K562 (cell line): ENCODE data around the gene GRIK2. TPM values are rescaled to one million over a fixed set of nuclear protein-coding genes. Genes with fewer than 3 reads are reported as not detected.
"Not testable (repeated sequence)": the region's sequence is repeated elsewhere in the genome, so short reads cannot be mapped to it uniquely, and the experiment has no call there.

Experiments
- ATAC-seq: fragments of 200-7000 bp; cut with Tn5 transposase; 3 replicates; pipeline ENCODE4 v1.9.1; 2020; ENCODE audit warnings: moderate library complexity
- BruUV-seq: library from RNA; stranded (reverse); fragments of 400-500 nt; replicated peaks from 2 replicates; lab custom pipeline; 2021; lab: Mats Ljungman, UMichigan
- CTCF ChIA-PET: fragments of 300-600 bp; formaldehyde crosslinking; extraction: SDS; loops from one replicate; lab custom pipeline; 2021; ENCODE audit warnings: low intra/inter-chr PET ratio; lab: Yijun Ruan, JAX
- POLR2A ChIA-PET: fragments of 300-600, 350-650 bp; sonication (Branson Sonifier 250); formaldehyde crosslinking; extraction: SDS; loops from one replicate; lab custom pipeline; 2021; ENCODE audit warnings: antibody characterized with exemption, inconsistent platforms; lab: Yijun Ruan, JAX
- DNase-seq, 4 experiments: peaks; one replicate each; pipeline versions ENCODE4 v3.0.0 to v3.0.0-alpha.2; 2011 to 2018; ENCODE audit warnings: low spot score in 3 of 4, mixed read lengths in 3 of 4; ENCODE audit errors: extremely low read depth in 1 of 4
- FAIRE-seq: peaks from 2 replicates; lab custom pipeline; 2011; peaks lifted over from hg19 to GRCh38; lab: Jason Lieb, UNC
- H2AFZ ChIP-seq: 2 replicates; pipeline ENCODE4 v1.6.0; 2011; ENCODE audit warnings: low read depth, low read length, control low read depth, inconsistent platforms
- H3K27ac ChIP-seq: fragments of 200-600 bp; 3 replicates; pipeline ENCODE4 v1.8.0; 2011; ENCODE audit warnings: low read depth, mild to moderate bottlenecking, control low read depth, inconsistent platforms, low read length, moderate library complexity, mixed read lengths; ENCODE audit errors: extremely low read depth
- H3K27me3 ChIP-seq, 2 experiments: fragments of 300-600 bp in 1 of 2; 2 replicates in 1 of 2; 3 replicates in 1 of 2; pipeline versions ENCODE4 v1.6.0 to v1.8.0; 2011; ENCODE audit warnings: inconsistent platforms in 2 of 2, low read length in 2 of 2, mild to moderate bottlenecking in 1 of 2, mixed read lengths in 1 of 2, moderate library complexity in 1 of 2; ENCODE audit not compliant: control insufficient read depth in 2 of 2, insufficient read depth in 2 of 2
- H3K36me3 ChIP-seq: fragments of 300-600 bp; 3 replicates; pipeline ENCODE4 v1.8.0; 2011; ENCODE audit warnings: mild to moderate bottlenecking, low read length, inconsistent platforms; ENCODE audit not compliant: control insufficient read depth, insufficient read depth
- H3K4me1 ChIP-seq, 2 experiments: fragments of 200-600 bp in 1 of 2; replicated peaks in 1 of 2; 2 replicates in 1 of 2; 3 replicates in 1 of 2; pipeline versions ENCODE4 v1.5.1 to v1.8.0; 2011; ENCODE audit warnings: inconsistent platforms in 2 of 2, low read length in 2 of 2, mild to moderate bottlenecking in 1 of 2, mixed read lengths in 1 of 2, moderate library complexity in 1 of 2; ENCODE audit not compliant: control insufficient read depth in 2 of 2, insufficient read depth in 2 of 2
- H3K4me2 ChIP-seq: 2 replicates; pipeline ENCODE4 v1.6.1; 2011; ENCODE audit warnings: low read length, control low read depth, inconsistent platforms, mixed read lengths; ENCODE audit not compliant: insufficient read depth
- H3K4me3 ChIP-seq: fragments of 200-600 bp; sonication (generic), shearing (Covaris generic); 2 replicates; pipeline ENCODE4 v1.5.1; 2016; ENCODE audit warnings: control low read depth, inconsistent platforms
- H3K79me2 ChIP-seq: fragments of 200-600 bp; 3 replicates; pipeline ENCODE4 v1.8.0; 2011; ENCODE audit warnings: low read length, inconsistent platforms; ENCODE audit not compliant: control insufficient read depth, insufficient read depth
- H3K9ac ChIP-seq, 2 experiments: 2 replicates each; pipeline versions ENCODE4 v1.6.0 to v1.6.1; 2011; ENCODE audit warnings: low read depth in 2 of 2, low read length in 2 of 2, control low read depth in 1 of 2, inconsistent platforms in 1 of 2, mild to moderate bottlenecking in 1 of 2, mixed read lengths in 1 of 2; ENCODE audit not compliant: insufficient read depth in 1 of 2
- H3K9me1 ChIP-seq: one replicate; pipeline ENCODE4 v1.6.0; 2011; ENCODE audit warnings: inconsistent platforms, mild to moderate bottlenecking, low read length, moderate library complexity; ENCODE audit not compliant: control insufficient read depth, insufficient read depth
- H3K9me3 ChIP-seq: replicated peaks from 2 replicates; pipeline ENCODE4 v1.5.1; 2011; ENCODE audit warnings: low read depth, low read length, inconsistent platforms; ENCODE audit not compliant: control insufficient read depth, insufficient read depth
- H4K20me1 ChIP-seq: replicated peaks from 2 replicates; pipeline ENCODE4 v1.6.1; 2011; ENCODE audit warnings: low read length, inconsistent platforms, mixed read lengths; ENCODE audit not compliant: control insufficient read depth, insufficient read depth
- BCL6 ChIP-seq: fragments of 250-450 bp; sonication (Bioruptor Pico); IDR thresholded peaks from 2 replicates; pipeline ENCODE4 v1.4.0; 2020
- CCNT2 ChIP-seq: IDR thresholded peaks from 2 replicates; pipeline ENCODE4 v1.6.1; 2011; ENCODE audit warnings: borderline replicate concordance, low read depth, mild to moderate bottlenecking, moderate library complexity, mixed read lengths, low read length; ENCODE audit not compliant: insufficient read length; ENCODE audit errors: extremely low read depth
- COPS2 ChIP-seq: fragments of 450-650 bp; conservative IDR thresholded peaks from 2 replicates; pipeline ENCODE4 v1.6.1; 2016; ENCODE audit warnings: mild to moderate bottlenecking, moderate library complexity
- EHMT2 ChIP-seq: fragments of 450-650 bp; IDR thresholded peaks from 2 replicates; pipeline ENCODE4 v1.6.1; 2018; ENCODE audit warnings: antibody characterized with exemption
- KDM2B ChIP-seq: fragments of 250-450 bp; sonication (Bioruptor Pico); IDR thresholded peaks from 2 replicates; pipeline ENCODE4 v1.8.0; 2021; ENCODE audit warnings: mild to moderate bottlenecking, moderate library complexity
- KLF6 ChIP-seq: fragments of 250-450 bp; sonication (Bioruptor Pico); IDR thresholded peaks from 2 replicates; pipeline ENCODE4 v1.4.0; 2020; ENCODE audit warnings: mild to moderate bottlenecking, moderate library complexity, borderline replicate concordance
- NFE2 ChIP-seq: IDR thresholded peaks from 2 replicates; pipeline ENCODE4 v1.6.1; 2014; ENCODE audit warnings: antibody characterized with exemption, low read depth
- PCBP2 ChIP-seq: fragments of 200-400 bp; formaldehyde crosslinking; IDR thresholded peaks from 2 replicates; pipeline ENCODE4 v1.6.1; 2018; ENCODE audit warnings: low read length, low read depth, mild to moderate bottlenecking, moderate library complexity; ENCODE audit not compliant: poor library complexity, severe bottlenecking
- SREBF2 ChIP-seq: sonication (generic); formaldehyde crosslinking; IDR thresholded peaks from 2 replicates; pipeline ENCODE4 v1.4.0; 2020; ENCODE audit warnings: mild to moderate bottlenecking, missing genetic modification reagents
- TEAD1 ChIP-seq, 2 experiments: fragments of 450-650 bp in 1 of 2; sonication (generic) in 1 of 2; formaldehyde crosslinking; IDR thresholded peaks; 2 replicates each; pipeline versions ENCODE4 v1.4.0 to v1.8.0; 2020 to 2022; ENCODE audit warnings: mild to moderate bottlenecking in 2 of 2, missing genetic modification reagents in 1 of 2
- ZNF830 ChIP-seq: fragments of 250-450 bp; sonication (Bioruptor Pico); IDR thresholded peaks from 2 replicates; pipeline ENCODE4 v1.5.0; 2021; ENCODE audit warnings: mild to moderate bottlenecking
- WGBS: fragments of 100-300 bp; shearing (Covaris generic); methylation state at CpG from one replicate; pipeline ENCODE4 v1.1.6; 2016; ENCODE audit warnings: low coverage, mixed read lengths; ENCODE audit not compliant: insufficient coverage; ENCODE audit errors: missing lambda C conversion rate; 5-methylcytosine and 5-hydroxymethylcytosine counted together
- in situ Hi-C: fragments of 300-500 bp; cut with MboI; formaldehyde crosslinking; loops from 4 replicates; pipeline ENCODE4 v1.15.0; 2018; ENCODE audit warnings: inconsistent platforms, mixed read lengths
- intact Hi-C: fragments of 100-400 bp; cut with micrococcal nuclease; formaldehyde crosslinking; loops from 2 replicates; pipeline ENCODE4 v1.14.2; 2022
- polyA plus RNA-seq, 8 experiments: library from polyadenylated mRNA; depleted of rRNA in 4 of 8; stranded (reverse) in 5 of 8; unstranded in 3 of 8; fragments of >200 nt; fragmentation: Nextera tagmentation in 2 of 8; fragmentation: Illumina TruSeq in 1 of 8; extraction: Ambion mirVana in 2 of 8; extraction: Trizol in 1 of 8; gene quantifications; 2 replicates each; pipeline versions ENCODE4 v1.2.1 to v1.2.3, GENCODE V29; 2011 to 2014; ENCODE audit warnings: inconsistent platforms in 1 of 8, missing spikeins in 1 of 8
- total RNA-seq, 7 experiments: library from RNA; depleted of rRNA in 6 of 7; stranded (reverse); fragments of >200 nt in 6 of 7; fragmentation: Illumina TruSeq in 2 of 7; extraction: Trizol in 2 of 7; gene quantifications; 2 replicates each; pipeline versions ENCODE4 v1.2.1 to v1.2.3, GENCODE V29; 2011 to 2021; ENCODE audit warnings: low replicate concordance in 1 of 7
- TF ChIP-seq, protein P1 (sequence below), 2 experiments: fragments of 450-650 bp; IDR thresholded peaks; 2 replicates each; pipeline ENCODE4 v1.6.1; 2016

The GRIK2 gene
- total and polyA plus RNA-seq, 9 of the 15 experiments (the other 6 are each of a cell fraction or from before 2014, with no cell fraction given): not detected

DNA sequence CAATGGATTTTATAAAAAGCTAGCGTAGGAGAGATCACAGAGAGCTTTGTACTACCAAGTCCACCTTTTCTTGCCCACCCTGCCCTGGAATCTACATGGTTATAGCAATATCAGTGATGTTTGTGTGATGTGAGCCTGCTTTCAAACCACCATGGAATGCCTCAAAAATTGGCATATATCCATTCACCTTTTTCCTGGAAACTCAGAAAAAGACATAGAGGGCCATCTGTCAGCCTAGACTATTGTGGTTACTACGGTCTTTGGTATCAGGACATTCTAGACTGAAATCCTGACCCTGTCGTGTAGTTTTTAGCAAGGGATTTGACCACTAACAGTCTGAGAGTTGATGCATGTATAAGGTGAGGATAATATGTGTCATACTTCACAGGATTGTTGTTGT, 239.6 kb downstream of the GRIK2 start (continued):
- no peak for TF ChIP-seq KLF6
- TF ChIP-seq NFE2: no peak
- TF ChIP-seq SREBF2 (CRISPR knock-in tag): no peak
- no peak for TF ChIP-seq BCL6 (CRISPR knock-in tag)
- TF ChIP-seq PCBP2: no peak

DNA sequence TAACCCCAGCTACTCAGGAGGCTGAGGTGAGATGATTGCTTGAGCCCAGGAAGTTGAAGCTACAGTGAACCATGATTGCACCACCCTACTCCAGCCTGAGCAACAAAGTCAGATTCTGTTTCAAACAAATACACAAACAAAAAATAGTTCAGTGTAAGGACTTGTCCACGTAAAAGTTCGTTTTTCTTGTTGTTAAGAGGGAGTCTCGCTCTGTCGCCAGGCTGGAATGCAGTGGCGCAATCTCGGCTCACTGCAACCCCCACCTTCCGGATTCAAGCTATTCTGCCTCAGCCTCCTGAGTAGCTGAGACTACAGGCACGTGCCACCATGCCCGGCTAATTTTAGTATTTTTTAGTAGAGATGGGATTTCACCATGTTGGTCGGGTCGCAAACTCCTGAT, 245.4 kb downstream of the GRIK2 start:
- H2AFZ ChIP-seq, H3K36me3 ChIP-seq, H3K4me3 ChIP-seq, ATAC-seq, H3K9me3 ChIP-seq, H3K79me2 ChIP-seq, H3K4me1 ChIP-seq, H3K27ac ChIP-seq, intact Hi-C loops, H4K20me1 ChIP-seq, DNase-seq, POLR2A ChIA-PET, in situ Hi-C loops, H3K9ac ChIP-seq, H3K4me2 ChIP-seq, FAIRE-seq, H3K27me3 ChIP-seq, BruUV-seq, CTCF ChIA-PET, H3K9me1 ChIP-seq: not testable (repeated sequence)
- 0% methylated on average over 11 of the region's 11 CpGs for WGBS

- Histone ChIP-seq H4K20me1 (no peaks in the 10 kb centered on the region), H3K27me3 (no peaks in the 10 kb centered on the region), H3K79me2 (no peaks in the 10 kb centered on the region), H3K4me2 (no peak overlapping the region), H3K9me3 (no peaks in the 10 kb centered on the region), H3K9me1 (no peaks in the 10 kb centered on the region), H3K4me1 (no peaks in the 10 kb centered on the region), H3K27ac (no peak overlapping the region), H3K36me3 (no peaks in the 10 kb centered on the region), H2AFZ (no peak overlapping the region), H3K4me3 (no peak overlapping the region), H3K9ac (no peak overlapping the region)
- WGBS: 0% methylated on average over 1 of the region's 1 CpG
- ChIA-PET CTCF (no interaction called here), POLR2A (no interaction called here)
- no peak for DNase-seq
- BruUV-seq: no TSS peak
- TF ChIP-seq KDM2B (no peak), ZNF830 (CRISPR knock-in tag) (no peak), EHMT2 (no peak), COPS2 (no peak), CCNT2 (no peak), TEAD1 (CRISPR knock-in tag; IDR thresholded peaks at IDR 0.05) (no peak)
- TF ChIP-seq, protein P1, sequence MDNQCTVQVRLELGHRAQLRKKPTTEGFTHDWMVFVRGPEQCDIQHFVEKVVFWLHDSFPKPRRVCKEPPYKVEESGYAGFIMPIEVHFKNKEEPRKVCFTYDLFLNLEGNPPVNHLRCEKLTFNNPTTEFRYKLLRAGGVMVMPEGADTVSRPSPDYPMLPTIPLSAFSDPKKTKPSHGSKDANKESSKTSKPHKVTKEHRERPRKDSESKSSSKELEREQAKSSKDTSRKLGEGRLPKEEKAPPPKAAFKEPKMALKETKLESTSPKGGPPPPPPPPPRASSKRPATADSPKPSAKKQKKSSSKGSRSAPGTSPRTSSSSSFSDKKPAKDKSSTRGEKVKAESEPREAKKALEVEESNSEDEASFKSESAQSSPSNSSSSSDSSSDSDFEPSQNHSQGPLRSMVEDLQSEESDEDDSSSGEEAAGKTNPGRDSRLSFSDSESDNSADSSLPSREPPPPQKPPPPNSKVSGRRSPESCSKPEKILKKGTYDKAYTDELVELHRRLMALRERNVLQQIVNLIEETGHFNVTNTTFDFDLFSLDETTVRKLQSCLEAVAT (IDR thresholded peaks at IDR 0.05): no peak
- intact Hi-C loops (no loop called here), in situ Hi-C loops (no loop called here)
- no peak for FAIRE-seq
- ATAC-seq: no peak
Measured at GRCh38 chr6:101640131-101640530, 246.6 kb downstream of the GRIK2 start.
